GM23338 (cell line): ENCODE results near the gene EML4. TPM values are rescaled to one million over a fixed set of nuclear protein-coding genes. Genes with fewer than 3 reads are reported as not detected.

ENCODE experiments used
- ATAC-seq: fragments of 200-7000 bp; cut with Tn5 transposase; 3 replicates; pipeline ENCODE4 v1.9.1; 2020
- DNase-seq: peaks from one replicate; pipeline ENCODE4 v3.0.0-alpha.2; 2015; ENCODE audit warnings: low spot score
- H2AFZ ChIP-seq: fragments of 200-600 bp; sonication (generic); 2 replicates; pipeline ENCODE4 v1.8.0; 2016; ENCODE audit warnings: antibody characterized with exemption, mild to moderate bottlenecking, moderate library complexity
- H3F3A ChIP-seq: fragments of 200-600 bp; sonication (generic); replicated peaks from 2 replicates; pipeline ENCODE4 v1.8.0; 2017; ENCODE audit warnings: antibody characterized with exemption, mixed run types, low read depth
- H3K27ac ChIP-seq: fragments of 200-600 bp; sonication (generic); 2 replicates; pipeline ENCODE4 v1.6.1; 2016; ENCODE audit warnings: low read depth
- H3K27me3 ChIP-seq: fragments of 200-600 bp; sonication (generic); 2 replicates; pipeline ENCODE4 v1.8.0; 2016; ENCODE audit warnings: mild to moderate bottlenecking, mixed run types, moderate library complexity; ENCODE audit not compliant: insufficient read depth
- H3K36me3 ChIP-seq: fragments of 200-600 bp; sonication (generic); 2 replicates; pipeline ENCODE4 v1.8.0; 2016; ENCODE audit warnings: mild to moderate bottlenecking; ENCODE audit not compliant: insufficient read depth
- H3K4me1 ChIP-seq: fragments of 200-600 bp; sonication (generic); 2 replicates; pipeline ENCODE4 v1.8.0; 2016; ENCODE audit warnings: mild to moderate bottlenecking, moderate library complexity; ENCODE audit not compliant: insufficient read depth
- H3K4me2 ChIP-seq: fragments of 200-600 bp; sonication (generic); 2 replicates; pipeline ENCODE4 v1.7.1; 2017; ENCODE audit warnings: mixed run types
- H3K4me3 ChIP-seq: fragments of 200-600 bp; sonication (generic); 2 replicates; pipeline ENCODE4 v1.6.1; 2016; ENCODE audit warnings: mixed run types
- H3K79me2 ChIP-seq: fragments of 200-600 bp; sonication (generic); replicated peaks from 2 replicates; pipeline ENCODE4 v1.8.0; 2017; ENCODE audit warnings: mild to moderate bottlenecking; ENCODE audit not compliant: insufficient read depth
- H3K9me2 ChIP-seq: fragments of 200-600 bp; sonication (generic); 2 replicates; pipeline ENCODE4 v1.8.0; 2017; ENCODE audit not compliant: insufficient read depth
- H4K20me1 ChIP-seq: fragments of 200-600 bp; sonication (generic); replicated peaks from 2 replicates; pipeline ENCODE4 v1.8.0; 2017; ENCODE audit warnings: mild to moderate bottlenecking; ENCODE audit not compliant: insufficient read depth
- H3K27ac Mint-ChIP-seq: 2 replicates; pipeline ENCODE4 v1.8.0; 2020; ENCODE audit warnings: inconsistent platforms, mild to moderate bottlenecking, moderate library complexity, mixed read lengths
- H3K27me3 Mint-ChIP-seq: 3 replicates; pipeline ENCODE4 v1.8.0; 2022; ENCODE audit warnings: low read depth, mild to moderate bottlenecking, moderate library complexity, mixed read lengths, inconsistent platforms; ENCODE audit not compliant: insufficient read depth, poor library complexity
- H3K36me3 Mint-ChIP-seq: 3 replicates; pipeline ENCODE4 v1.8.0; 2021; ENCODE audit warnings: low read depth, mild to moderate bottlenecking, inconsistent platforms, moderate library complexity, mixed read lengths
- H3K4me1 Mint-ChIP-seq: 3 replicates; pipeline ENCODE4 v1.8.0; 2020; ENCODE audit warnings: mild to moderate bottlenecking, inconsistent platforms, mixed read lengths
- H3K4me3 Mint-ChIP-seq: 3 replicates; pipeline ENCODE4 v1.8.0; 2021; ENCODE audit warnings: moderate library complexity, mild to moderate bottlenecking, inconsistent platforms, mixed read lengths
- H3K9me3 Mint-ChIP-seq: 3 replicates; pipeline ENCODE4 v1.8.0; 2020; ENCODE audit warnings: moderate library complexity, mild to moderate bottlenecking, inconsistent platforms, mixed read lengths
- CREB1 ChIP-seq: fragments of 250-450 bp; sonication (Bioruptor Pico); IDR thresholded peaks from 2 replicates; pipeline ENCODE4 v1.5.0; 2020; ENCODE audit warnings: low read depth, mild to moderate bottlenecking, moderate library complexity
- EZH2 ChIP-seq: fragments of 200-600 bp; sonication (generic); IDR thresholded peaks from one replicate; pipeline ENCODE4 v1.8.0; 2017; ENCODE audit warnings: antibody characterized with exemption, mild to moderate bottlenecking, low read depth; ENCODE audit not compliant: unreplicated experiment
- EZH2phosphoT487 ChIP-seq: fragments of 200-600 bp; sonication (generic); IDR thresholded peaks from one replicate; pipeline ENCODE4 v1.8.1; 2018; ENCODE audit warnings: antibody characterized with exemption; ENCODE audit not compliant: unreplicated experiment
- JUNB ChIP-seq: IDR thresholded peaks from one replicate; pipeline ENCODE4 v1.6.1; 2016; ENCODE audit warnings: antibody characterized with exemption; ENCODE audit not compliant: unreplicated experiment
- NANOG ChIP-seq: IDR thresholded peaks from 2 replicates; pipeline ENCODE4 v1.6.1; 2016; ENCODE audit warnings: antibody characterized with exemption, borderline replicate concordance
- POLR2AphosphoS5 ChIP-seq: IDR thresholded peaks from 2 replicates; pipeline ENCODE4 v1.6.1; 2016; ENCODE audit warnings: antibody characterized with exemption, low read depth
- REST ChIP-seq: IDR thresholded peaks from one replicate; pipeline ENCODE4 v1.6.1; 2018; ENCODE audit warnings: antibody characterized with exemption; ENCODE audit not compliant: unreplicated experiment
- STAT1 ChIP-seq: IDR thresholded peaks from one replicate; pipeline ENCODE4 v1.6.1; 2016; ENCODE audit warnings: antibody characterized with exemption; ENCODE audit not compliant: unreplicated experiment
- ZNF331 ChIP-seq: fragments of 250-450 bp; sonication (Bioruptor Pico); IDR thresholded peaks from 2 replicates; pipeline ENCODE4 v1.5.0; 2020; ENCODE audit warnings: low read depth, mild to moderate bottlenecking, moderate library complexity
- ZNF462 ChIP-seq: fragments of 250-450 bp; sonication (Bioruptor Pico); IDR thresholded peaks from 2 replicates; pipeline ENCODE4 v1.5.0; 2020; ENCODE audit warnings: mild to moderate bottlenecking, moderate library complexity
- polyA plus RNA-seq: library from polyadenylated mRNA; unstranded; fragments of >200 nt; fragmentation: Nextera tagmentation; extraction: Ambion mirVana; gene quantifications from 2 replicates; pipeline ENCODE4 v1.2.1, GENCODE V29; 2016
- total RNA-seq: library from RNA; depleted of rRNA; stranded (reverse); fragments of >200 nt; shearing (Covaris generic); gene quantifications from 2 replicates; pipeline ENCODE4 v1.2.3, GENCODE V29; 2014

Gene EML4
- total and polyA plus RNA-seq, 2 experiments from 2014 or later = 65.3 to 115 TPM

- no peak for TF ChIP-seq REST
- TF ChIP-seq EZH2 = no peak
These were observed 70.7 kb downstream of the EML4 start (continued) for GRCh38 chr2:42239811-42240210.

GRCh38 chr2:42241517-42241916 lies 72.4 kb downstream of the EML4 start:
- Histone ChIP-seq H3K9me2 (no peaks in the 10 kb centered on the region), H3K4me1 (no peaks in the 10 kb centered on the region), H3K79me2 (peaks cover 79% of the 10 kb centered on the region), H3K36me3 (no peaks in the 10 kb centered on the region), H3F3A (no peaks in the 10 kb centered on the region), H2AFZ (no peak overlapping the region), H4K20me1 (peaks cover 46% of the 10 kb centered on the region), H3K4me3 (no peak overlapping the region), H3K27ac (no peak overlapping the region), H3K4me2 (no peak overlapping the region), H3K27me3 (no peaks in the 10 kb centered on the region)
- no peaks in the 10 kb centered on the region for H3K27me3 Mint-ChIP-seq
- H3K27ac Mint-ChIP-seq = no peak overlapping the region
- ATAC-seq = no peak
- H3K9me3 Mint-ChIP-seq = no peaks in the 10 kb centered on the region
- H3K4me3 Mint-ChIP-seq = no peak overlapping the region
- no peaks in the 10 kb centered on the region; the same call in none of the 3 replicates for H3K4me1 Mint-ChIP-seq
- H3K36me3 Mint-ChIP-seq = 0 out of 3 replicates have a peak, but pooled peaks cover 6% of the 10 kb centered on the region
- DNase-seq = no peak
- TF ChIP-seq ZNF331 (no peak), EZH2 (no peak), STAT1 (no peak), JUNB (no peak), CREB1 (CRISPR knock-in tag) (no peak), POLR2AphosphoS5 (no peak), EZH2phosphoT487 (no peak), NANOG (no peak), ZNF462 (CRISPR knock-in tag) (no peak), REST (no peak)
